K562 (cell line): Measurements from ENCODE around the gene HOXC11. TPM values are rescaled to one million over a fixed set of nuclear protein-coding genes. Genes with fewer than 3 reads are reported as not detected.

Experiments used
- ATAC-seq: fragments of 200-7000 bp; cut with Tn5 transposase; 3 replicates; pipeline ENCODE4 v1.9.1; 2020; ENCODE audit warnings: moderate library complexity
- BruUV-seq: library from RNA; stranded (reverse); fragments of 400-500 nt; replicated peaks from 2 replicates; lab custom pipeline; 2021; lab: Mats Ljungman, UMichigan
- CTCF ChIA-PET: fragments of 300-600 bp; formaldehyde crosslinking; extraction: SDS; loops from one replicate; lab custom pipeline; 2021; ENCODE audit warnings: low intra/inter-chr PET ratio; lab: Yijun Ruan, JAX
- POLR2A ChIA-PET: fragments of 300-600, 350-650 bp; sonication (Branson Sonifier 250); formaldehyde crosslinking; extraction: SDS; loops from one replicate; lab custom pipeline; 2021; ENCODE audit warnings: antibody characterized with exemption, inconsistent platforms; lab: Yijun Ruan, JAX
- DNase-seq, 4 experiments: peaks; one replicate each; pipeline versions ENCODE4 v3.0.0 to v3.0.0-alpha.2; 2011 to 2018; ENCODE audit warnings: low spot score in 3 of 4, mixed read lengths in 3 of 4; ENCODE audit errors: extremely low read depth in 1 of 4
- FAIRE-seq: peaks from 2 replicates; lab custom pipeline; 2011; peaks lifted over from hg19 to GRCh38; lab: Jason Lieb, UNC
- H2AFZ ChIP-seq: 2 replicates; pipeline ENCODE4 v1.6.0; 2011; ENCODE audit warnings: low read depth, low read length, control low read depth, inconsistent platforms
- H3K27ac ChIP-seq: fragments of 200-600 bp; 3 replicates; pipeline ENCODE4 v1.8.0; 2011; ENCODE audit warnings: low read depth, mild to moderate bottlenecking, control low read depth, inconsistent platforms, low read length, moderate library complexity, mixed read lengths; ENCODE audit errors: extremely low read depth
- H3K27me3 ChIP-seq, 2 experiments: fragments of 300-600 bp in 1 of 2; 2 replicates in 1 of 2; 3 replicates in 1 of 2; pipeline versions ENCODE4 v1.6.0 to v1.8.0; 2011; ENCODE audit warnings: inconsistent platforms in 2 of 2, low read length in 2 of 2, mild to moderate bottlenecking in 1 of 2, mixed read lengths in 1 of 2, moderate library complexity in 1 of 2; ENCODE audit not compliant: control insufficient read depth in 2 of 2, insufficient read depth in 2 of 2
- H3K36me3 ChIP-seq: fragments of 300-600 bp; 3 replicates; pipeline ENCODE4 v1.8.0; 2011; ENCODE audit warnings: mild to moderate bottlenecking, low read length, inconsistent platforms; ENCODE audit not compliant: control insufficient read depth, insufficient read depth
- H3K4me1 ChIP-seq, 2 experiments: fragments of 200-600 bp in 1 of 2; replicated peaks in 1 of 2; 2 replicates in 1 of 2; 3 replicates in 1 of 2; pipeline versions ENCODE4 v1.5.1 to v1.8.0; 2011; ENCODE audit warnings: inconsistent platforms in 2 of 2, low read length in 2 of 2, mild to moderate bottlenecking in 1 of 2, mixed read lengths in 1 of 2, moderate library complexity in 1 of 2; ENCODE audit not compliant: control insufficient read depth in 2 of 2, insufficient read depth in 2 of 2
- H3K4me2 ChIP-seq: 2 replicates; pipeline ENCODE4 v1.6.1; 2011; ENCODE audit warnings: low read length, control low read depth, inconsistent platforms, mixed read lengths; ENCODE audit not compliant: insufficient read depth
- H3K4me3 ChIP-seq: fragments of 200-600 bp; sonication (generic), shearing (Covaris generic); 2 replicates; pipeline ENCODE4 v1.5.1; 2016; ENCODE audit warnings: control low read depth, inconsistent platforms
- H3K79me2 ChIP-seq: fragments of 200-600 bp; 3 replicates; pipeline ENCODE4 v1.8.0; 2011; ENCODE audit warnings: low read length, inconsistent platforms; ENCODE audit not compliant: control insufficient read depth, insufficient read depth
- H3K9ac ChIP-seq, 2 experiments: 2 replicates each; pipeline versions ENCODE4 v1.6.0 to v1.6.1; 2011; ENCODE audit warnings: low read depth in 2 of 2, low read length in 2 of 2, control low read depth in 1 of 2, inconsistent platforms in 1 of 2, mild to moderate bottlenecking in 1 of 2, mixed read lengths in 1 of 2; ENCODE audit not compliant: insufficient read depth in 1 of 2
- H3K9me1 ChIP-seq: one replicate; pipeline ENCODE4 v1.6.0; 2011; ENCODE audit warnings: inconsistent platforms, mild to moderate bottlenecking, low read length, moderate library complexity; ENCODE audit not compliant: control insufficient read depth, insufficient read depth
- H3K9me3 ChIP-seq: replicated peaks from 2 replicates; pipeline ENCODE4 v1.5.1; 2011; ENCODE audit warnings: low read depth, low read length, inconsistent platforms; ENCODE audit not compliant: control insufficient read depth, insufficient read depth
- H4K20me1 ChIP-seq: replicated peaks from 2 replicates; pipeline ENCODE4 v1.6.1; 2011; ENCODE audit warnings: low read length, inconsistent platforms, mixed read lengths; ENCODE audit not compliant: control insufficient read depth, insufficient read depth
- C11orf30 ChIP-seq: fragments of 450-650 bp; IDR thresholded peaks from 2 replicates; pipeline ENCODE4 v1.6.1; 2016; ENCODE audit warnings: low read depth, mild to moderate bottlenecking
- HMG20A ChIP-seq: fragments of 450-650 bp; formaldehyde crosslinking; conservative IDR thresholded peaks from 2 replicates; pipeline ENCODE4 v1.4.0; 2020; ENCODE audit warnings: mild to moderate bottlenecking, mixed read lengths
- JUNB ChIP-seq: fragments of 450-650 bp; formaldehyde crosslinking; conservative IDR thresholded peaks from 2 replicates; pipeline ENCODE4 v1.4.0; 2020; ENCODE audit warnings: mild to moderate bottlenecking
- RFX5 ChIP-seq: IDR thresholded peaks from 2 replicates; pipeline ENCODE4 v1.6.1; 2011; ENCODE audit warnings: low read depth, mild to moderate bottlenecking, improper control_type of control experiment, low read length
- TAF1 ChIP-seq: IDR thresholded peaks from 2 replicates; pipeline ENCODE4 v1.6.1; 2011; ENCODE audit warnings: mild to moderate bottlenecking, low read length, moderate library complexity; ENCODE audit not compliant: insufficient read depth, control insufficient read depth, severe bottlenecking; ENCODE audit errors: extremely low read depth
- ZFP30 ChIP-seq: fragments of 250-450 bp; sonication (Bioruptor Pico); IDR thresholded peaks from 2 replicates; pipeline ENCODE4 v1.8.0; 2022; ENCODE audit warnings: moderate library complexity, mild to moderate bottlenecking, inconsistent platforms, borderline replicate concordance
- WGBS: fragments of 100-300 bp; shearing (Covaris generic); methylation state at CpG from one replicate; pipeline ENCODE4 v1.1.6; 2016; ENCODE audit warnings: low coverage, mixed read lengths; ENCODE audit not compliant: insufficient coverage; ENCODE audit errors: missing lambda C conversion rate; 5-methylcytosine and 5-hydroxymethylcytosine counted together
- in situ Hi-C: fragments of 300-500 bp; cut with MboI; formaldehyde crosslinking; loops from 4 replicates; pipeline ENCODE4 v1.15.0; 2018; ENCODE audit warnings: inconsistent platforms, mixed read lengths
- intact Hi-C: fragments of 100-400 bp; cut with micrococcal nuclease; formaldehyde crosslinking; loops from 2 replicates; pipeline ENCODE4 v1.14.2; 2022
- polyA plus RNA-seq, 8 experiments: library from polyadenylated mRNA; depleted of rRNA in 4 of 8; stranded (reverse) in 5 of 8; unstranded in 3 of 8; fragments of >200 nt; fragmentation: Nextera tagmentation in 2 of 8; fragmentation: Illumina TruSeq in 1 of 8; extraction: Ambion mirVana in 2 of 8; extraction: Trizol in 1 of 8; gene quantifications; 2 replicates each; pipeline versions ENCODE4 v1.2.1 to v1.2.3, GENCODE V29; 2011 to 2014; ENCODE audit warnings: inconsistent platforms in 1 of 8, missing spikeins in 1 of 8
- total RNA-seq, 7 experiments: library from RNA; depleted of rRNA in 6 of 7; stranded (reverse); fragments of >200 nt in 6 of 7; fragmentation: Illumina TruSeq in 2 of 7; extraction: Trizol in 2 of 7; gene quantifications; 2 replicates each; pipeline versions ENCODE4 v1.2.1 to v1.2.3, GENCODE V29; 2011 to 2021; ENCODE audit warnings: low replicate concordance in 1 of 7
- TF ChIP-seq, protein P1 (sequence below): fragments of 450-650 bp; formaldehyde crosslinking; conservative IDR thresholded peaks from 2 replicates; pipeline ENCODE4 v1.4.0; 2022; ENCODE audit warnings: mild to moderate bottlenecking, missing genetic modification characterization

HOXC11 gene
- total and polyA plus RNA-seq, 9 of the 15 experiments (the other 6 are each of a cell fraction or from before 2014, with no cell fraction given) = not detected

DNA sequence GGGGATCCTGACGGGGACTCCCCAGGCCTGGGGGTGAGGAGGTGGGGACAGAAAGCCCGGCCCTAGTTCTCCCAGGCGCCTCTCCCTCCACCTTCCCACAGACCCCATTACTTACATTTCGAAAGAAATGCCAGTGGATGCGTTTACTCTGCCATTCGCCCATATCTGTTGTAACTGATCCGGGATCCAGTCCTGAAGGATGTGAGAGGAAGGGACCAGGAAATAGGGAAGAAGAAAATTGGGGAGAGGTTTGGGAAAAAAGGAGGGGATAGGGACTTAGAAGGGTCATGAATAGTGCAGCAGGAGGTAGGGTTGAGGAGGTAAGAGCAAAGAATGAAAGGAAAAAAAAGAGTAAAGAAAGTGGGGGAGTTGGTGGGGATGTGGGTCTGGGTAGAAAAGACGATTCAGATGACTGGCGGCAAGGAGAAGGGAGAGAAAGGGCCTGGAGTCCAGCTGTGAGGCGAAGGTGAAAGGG lies 17.1 kb upstream of the HOXC11 start:
- DNase-seq = no peak
- no peak overlapping the region for H3K27ac ChIP-seq
- ChIA-PET CTCF (no interaction called here), POLR2A (interaction anchor here (0.9 kb wide), 1 partner anchor 11 kb away, joined by 4 read pairs; no protein-coding TSS in a partner anchor)
- in situ Hi-C loops (no loop called here), intact Hi-C loops (no loop called here)
- WGBS = 5% methylated on average over 8 of the region's 10 CpGs
- ATAC-seq = no peak
- H3K9me3 ChIP-seq = no peaks in the 10 kb centered on the region
- no peak for FAIRE-seq
- peaks cover 63 to 95% of the 10 kb centered on the region in 2 experiments for H3K27me3 ChIP-seq
- H3K4me3 ChIP-seq = no peak overlapping the region
- H3K4me1 ChIP-seq = peaks cover 0 to 26% of the 10 kb centered on the region in 2 experiments; a peak in 2 of 5 replicates
- peaks cover 25% of the 10 kb centered on the region for H4K20me1 ChIP-seq
- H2AFZ ChIP-seq = no peak overlapping the region
- BruUV-seq = no TSS peak
- TF ChIP-seq ZFP30 (CRISPR knock-in tag) (no peak), HMG20A (CRISPR knock-in tag) (no peak), RFX5 (no peak), TAF1 (no peak), C11orf30 (no peak), JUNB (CRISPR knock-in tag) (no peak)
- TF ChIP-seq, protein P1, sequence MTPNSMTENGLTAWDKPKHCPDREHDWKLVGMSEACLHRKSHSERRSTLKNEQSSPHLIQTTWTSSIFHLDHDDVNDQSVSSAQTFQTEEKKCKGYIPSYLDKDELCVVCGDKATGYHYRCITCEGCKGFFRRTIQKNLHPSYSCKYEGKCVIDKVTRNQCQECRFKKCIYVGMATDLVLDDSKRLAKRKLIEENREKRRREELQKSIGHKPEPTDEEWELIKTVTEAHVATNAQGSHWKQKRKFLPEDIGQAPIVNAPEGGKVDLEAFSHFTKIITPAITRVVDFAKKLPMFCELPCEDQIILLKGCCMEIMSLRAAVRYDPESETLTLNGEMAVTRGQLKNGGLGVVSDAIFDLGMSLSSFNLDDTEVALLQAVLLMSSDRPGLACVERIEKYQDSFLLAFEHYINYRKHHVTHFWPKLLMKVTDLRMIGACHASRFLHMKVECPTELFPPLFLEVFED (CRISPR knock-in tag) = no peak
- H3K79me2 ChIP-seq = no peaks in the 10 kb centered on the region
- no peak overlapping the region for H3K9ac ChIP-seq
- H3K36me3 ChIP-seq = no peaks in the 10 kb centered on the region
- no peak overlapping the region for H3K4me2 ChIP-seq
- H3K9me1 ChIP-seq = no peaks in the 10 kb centered on the region
